Colonic mucosa (tissue), 4 donors: ENCODE measurements around the gene PEX5. TPM values are rescaled to one million over a fixed set of nuclear protein-coding genes. Genes with fewer than 3 reads are reported as not detected.
"Not testable (repeated sequence)": the region's sequence is repeated elsewhere in the genome, so short reads cannot be mapped to it uniquely, and the experiment has no call there.

Experiments used
- DNase-seq: peaks from one replicate; pipeline ENCODE4 v3.0.0-alpha.2; 2020
- H3K27ac ChIP-seq: fragments of 200-600 bp; one replicate; pipeline ENCODE4 v1.8.0; 2021
- H3K27me3 ChIP-seq: fragments of 200-600 bp; one replicate; pipeline ENCODE4 v1.8.0; 2021
- H3K36me3 ChIP-seq: fragments of 200-600 bp; one replicate; pipeline ENCODE4 v1.8.0; 2021
- H3K4me1 ChIP-seq: fragments of 200-600 bp; one replicate; pipeline ENCODE4 v1.8.0; 2021; ENCODE audit warnings: mild to moderate bottlenecking
- H3K4me3 ChIP-seq: fragments of 200-600 bp; one replicate; pipeline ENCODE4 v1.8.0; 2021
- H3K9ac ChIP-seq, 2 donors: one replicate each; pipeline ENCODE4 v1.7.0; 2013; ENCODE audit warnings: control low read depth in 2 of 2, low read depth in 2 of 2, low read length in 2 of 2
- H3K9me3 ChIP-seq: fragments of 200-600 bp; one replicate; pipeline ENCODE4 v1.8.0; 2021
- CTCF ChIP-seq: fragments of 200-600 bp; IDR thresholded peaks from one replicate; pipeline ENCODE4 v1.8.0; 2022; ENCODE audit warnings: antibody characterized with exemption, mild to moderate bottlenecking
- intact Hi-C: fragments of 100-400 bp; cut with DNase I; formaldehyde crosslinking; loops from one replicate; pipeline ENCODE4 v1.14.1; 2022
- total RNA-seq, 2 donors: library from RNA; stranded (reverse); fragmentation: NEBNext Ultra II Directional in 1 of 2; extraction: Animal tissue kit (Norgen Biotek cat#: 25700) in 1 of 2; gene quantifications; one replicate each; pipeline ENCODE4 v1.2.1, GENCODE V29; 2021
- donor health status: healthy.
- donor health status: DM: no; HTN: no; CAD: no.
- donor health status: DM: no; HTN: no; CAD: no.

Gene PEX5
- total RNA-seq, 2 donors from 2014 or later = 31.4 to 35.4 TPM

- no peak for TF ChIP-seq CTCF
- intact Hi-C loops = no loop called here
These were observed 17.2 kb downstream of the PEX5 start for GRCh38 chr12:7206691-7207090.

GRCh38 chr12:7207866-7208625 lies 18.6 kb downstream of the PEX5 start:
- H3K27ac ChIP-seq = no peak overlapping the region
- intact Hi-C loops = no loop called here
- no peaks in the 10 kb centered on the region for H3K9me3 ChIP-seq
- no peaks in the 10 kb centered on the region for H3K27me3 ChIP-seq
- TF ChIP-seq CTCF = no peak
- no peak for DNase-seq
- no peaks in the 10 kb centered on the region for H3K4me1 ChIP-seq
- H3K9ac ChIP-seq = no peak overlapping the region
- H3K36me3 ChIP-seq = no peaks in the 10 kb centered on the region
- H3K4me3 ChIP-seq = no peak overlapping the region

More at GRCh38 chr12:7206691-7207090, 17.2 kb downstream of the PEX5 start:
- Histone ChIP-seq H3K4me3 (no peak overlapping the region), H3K4me1 (no peaks in the 10 kb centered on the region), H3K9ac (no peak overlapping the region), H3K27ac (no peak overlapping the region), H3K9me3 (no peaks in the 10 kb centered on the region), H3K36me3 (peaks cover 4% of the 10 kb centered on the region), H3K27me3 (no peaks in the 10 kb centered on the region)
- DNase-seq = no peak

- no peak overlapping the region for H3K27ac ChIP-seq
- TF ChIP-seq CTCF = no peak
These were observed 20.5 kb downstream of the PEX5 start for GRCh38 chr12:7209958-7210357.

GRCh38 chr12:7210642-7211151 lies 21.2 kb downstream of the PEX5 start:
- H3K4me1 ChIP-seq = no peaks in the 10 kb centered on the region
- intact Hi-C loops = no loop called here
- H3K9ac ChIP-seq = no peak overlapping the region
- no peak overlapping the region for H3K4me3 ChIP-seq
- no peak for DNase-seq
- no peak overlapping the region for H3K27ac ChIP-seq
- H3K9me3 ChIP-seq = no peaks in the 10 kb centered on the region
- no peaks in the 10 kb centered on the region for H3K27me3 ChIP-seq
- TF ChIP-seq CTCF = no peak
- no peaks in the 10 kb centered on the region for H3K36me3 ChIP-seq

More at GRCh38 chr12:7209958-7210357, 20.5 kb downstream of the PEX5 start:
- H3K27me3 ChIP-seq = no peaks in the 10 kb centered on the region
- DNase-seq = no peak
- no peak overlapping the region for H3K4me3 ChIP-seq
- H3K4me1 ChIP-seq = no peaks in the 10 kb centered on the region
- intact Hi-C loops = no loop called here
- no peaks in the 10 kb centered on the region for H3K36me3 ChIP-seq
- H3K9ac ChIP-seq = no peak overlapping the region
- H3K9me3 ChIP-seq = no peaks in the 10 kb centered on the region

- Histone ChIP-seq H3K9me3 (no peaks in the 10 kb centered on the region), H3K27ac (no peak overlapping the region), H3K9ac (no peak overlapping the region), H3K36me3 (no peaks in the 10 kb centered on the region), H3K27me3 (no peaks in the 10 kb centered on the region), H3K4me1 (no peaks in the 10 kb centered on the region), H3K4me3 (no peak overlapping the region)
- intact Hi-C loops = no loop called here
- TF ChIP-seq CTCF = no peak
- DNase-seq = no peak
These were observed 23.2 kb downstream of the PEX5 start for GRCh38 chr12:7212678-7213077.

- intact Hi-C loops, H3K4me3 ChIP-seq, H3K27me3 ChIP-seq, H3K27ac ChIP-seq, H3K9ac ChIP-seq, H3K4me1 ChIP-seq, H3K9me3 ChIP-seq, DNase-seq, H3K36me3 ChIP-seq: not testable (repeated sequence)
These were observed 24.3 kb downstream of the PEX5 start for GRCh38 chr12:7213745-7214144.
